Stimulated activated CD8-positive, alpha-beta memory T cell treated with anti-CD3 and anti-CD28 coated beads, Interleukin-12 subunit alpha, Interleukin-12 subunit beta, amount 100 ng/mL, for 1 hour (primary cell): ENCODE measurements around the gene PIANP.

ENCODE experiments used
- DNase-seq: peaks from one replicate; pipeline ENCODE4 v3.0.0-alpha.2; 2020; ENCODE audit warnings: low read depth

Gene PIANP

DNA sequence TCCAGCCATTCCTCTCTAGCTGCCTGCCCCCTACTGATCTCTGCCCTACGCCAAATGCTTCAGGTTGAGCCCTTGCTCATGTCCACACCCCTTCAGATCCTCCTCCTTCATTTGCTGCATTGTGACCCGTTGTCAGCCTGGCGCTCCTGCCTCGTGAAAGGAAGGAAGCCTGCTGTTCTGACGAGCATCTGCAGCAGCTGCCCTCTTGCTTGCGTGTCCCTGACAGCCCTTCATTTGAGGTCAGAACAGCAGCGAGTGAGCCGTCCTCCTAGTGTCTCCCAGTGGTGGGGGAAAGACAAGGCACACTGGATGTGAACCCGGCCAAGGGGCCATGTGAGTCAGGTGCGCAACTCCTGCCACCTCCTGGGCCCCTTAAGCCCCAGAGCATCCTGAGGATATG lies 3.0 kb upstream of the PIANP start:
- DNase-seq = no peak

DNA sequence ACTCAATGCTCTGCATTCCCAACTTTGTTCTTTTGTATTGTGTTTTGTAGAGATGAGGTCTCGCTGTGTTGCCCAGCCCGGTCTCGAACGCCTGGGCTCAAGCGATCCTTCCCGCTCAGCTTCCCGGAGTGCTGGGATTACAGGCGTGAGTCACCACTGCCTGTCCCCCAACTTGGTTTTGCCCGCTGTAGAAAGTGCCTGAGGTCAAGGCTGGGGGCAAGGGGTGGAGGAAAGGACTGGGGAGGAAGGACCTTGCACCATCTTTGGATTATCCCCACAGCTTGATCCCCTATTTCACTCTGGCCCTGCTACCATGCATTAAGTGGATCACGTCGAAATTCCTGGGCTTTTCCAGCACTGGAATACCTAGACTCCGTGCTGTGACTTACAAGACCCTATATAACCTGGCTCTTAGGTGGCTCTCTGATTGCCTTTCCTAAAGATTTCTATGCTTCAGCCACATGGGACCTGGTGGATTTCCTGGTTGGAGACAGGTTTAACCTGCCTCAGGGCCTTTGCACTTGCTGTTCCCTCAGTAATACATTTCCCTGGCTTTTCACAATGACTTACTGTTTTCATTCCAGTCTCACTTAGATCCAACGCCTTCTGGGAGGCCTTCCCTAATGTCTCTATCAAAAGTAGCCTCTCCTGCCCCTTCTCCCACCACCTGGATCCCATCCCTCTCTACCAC lies 608 bp upstream of the PIANP start:
- no peak for DNase-seq

DNA sequence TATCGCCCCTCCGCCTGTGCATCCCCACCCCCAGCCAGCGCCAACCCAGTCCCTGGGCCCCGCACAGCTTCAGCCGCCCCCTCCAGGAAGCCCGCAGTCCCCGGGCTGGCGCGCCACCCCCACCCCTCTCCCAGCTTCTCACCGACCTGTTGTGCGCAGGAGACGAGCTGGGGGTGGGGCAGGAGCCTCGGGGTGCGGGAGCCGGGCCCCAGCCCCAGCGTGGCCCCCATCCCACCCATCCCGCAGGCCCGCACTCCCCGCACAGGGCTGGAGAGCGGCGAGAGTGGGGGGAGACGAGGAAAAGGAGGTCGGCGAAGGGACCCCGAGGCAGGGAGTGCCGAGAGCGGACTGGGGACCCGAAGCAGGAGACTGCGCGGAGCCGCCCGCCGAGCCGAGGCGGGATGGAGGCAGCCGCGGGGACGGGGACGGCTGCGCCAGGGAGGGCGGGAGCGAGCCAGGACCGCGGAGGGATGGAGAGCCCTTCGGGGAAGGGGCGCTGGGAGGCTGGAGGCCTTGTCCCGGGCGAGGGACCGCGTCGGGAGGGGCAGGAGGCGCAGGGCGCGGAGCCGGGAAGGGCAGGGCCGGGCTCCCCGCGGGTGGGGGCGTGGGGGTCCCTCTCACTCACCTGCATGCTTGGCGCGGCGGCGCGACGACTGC lies 498 bp downstream of the PIANP start:
- DNase-seq = no peak

DNA sequence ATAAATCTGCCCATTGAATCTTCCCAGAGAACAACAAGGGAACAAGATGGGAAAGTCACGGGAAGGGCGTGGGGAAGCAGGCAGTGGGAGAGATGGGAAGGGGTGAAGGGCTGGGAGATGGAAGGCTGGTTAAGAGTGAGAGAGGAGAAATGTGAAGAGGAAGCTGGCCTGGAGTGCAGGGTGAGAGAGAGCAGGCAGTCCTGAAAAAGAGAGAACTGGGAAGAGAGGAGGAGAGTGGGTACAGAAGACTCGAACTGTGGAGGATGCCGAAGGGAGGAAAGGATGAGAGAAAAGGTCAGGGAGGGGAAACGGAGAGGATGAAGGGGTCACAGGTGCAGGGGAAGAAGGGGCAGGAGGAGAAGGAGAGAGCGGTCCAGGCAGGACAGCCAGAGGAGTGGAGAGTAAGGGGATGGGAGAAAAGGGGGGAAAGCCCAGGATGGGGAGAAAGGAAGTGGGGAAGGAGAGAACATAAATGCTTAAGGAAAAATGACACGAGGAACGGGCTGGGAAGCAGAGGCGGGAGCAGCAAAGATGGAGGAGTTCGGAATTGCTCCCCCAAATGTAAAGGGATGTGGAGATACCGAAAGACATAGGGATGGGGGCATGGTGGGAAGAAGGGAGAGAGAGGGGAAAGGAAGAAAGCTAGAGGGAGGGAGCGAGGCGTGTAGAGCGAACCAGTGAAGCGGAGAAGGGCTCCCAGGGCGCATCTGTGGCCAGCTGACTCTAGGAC lies 1.2 kb downstream of the PIANP start:
- no peak for DNase-seq

DNA sequence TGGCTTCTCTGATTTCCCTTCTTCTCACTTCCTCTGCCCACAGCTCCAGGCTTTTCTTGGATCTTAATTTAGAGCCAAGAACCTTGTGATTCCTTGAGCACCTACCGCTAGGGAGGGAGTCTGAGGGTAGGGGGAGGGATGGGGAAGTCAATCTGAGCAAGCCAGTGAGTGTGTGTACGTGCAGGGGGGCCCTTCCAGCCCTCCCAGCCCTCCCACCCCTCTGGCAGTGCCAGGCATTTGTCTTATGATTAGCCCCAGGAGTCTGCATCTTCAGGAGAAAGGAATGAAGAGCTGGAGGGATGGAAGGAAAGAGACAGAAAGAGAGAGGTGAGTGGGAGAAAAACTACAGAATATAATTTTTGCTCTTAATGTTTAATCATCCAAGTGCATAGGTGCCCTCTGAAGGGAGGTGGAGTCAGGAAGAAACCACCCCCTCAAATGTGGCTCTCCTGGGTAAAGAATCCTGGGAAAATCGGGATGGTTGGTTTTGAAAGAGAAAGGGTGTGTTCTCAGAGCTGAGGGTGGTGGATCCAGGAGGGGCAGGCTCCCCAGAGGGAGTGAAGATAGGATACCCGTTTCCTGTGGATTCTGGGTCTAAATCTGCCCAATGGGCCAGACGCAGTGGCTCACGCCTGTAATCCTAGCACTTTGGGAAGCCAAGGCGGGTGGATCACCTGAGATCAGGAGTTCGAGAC lies 2.1 kb downstream of the PIANP start:
- no peak for DNase-seq

DNA sequence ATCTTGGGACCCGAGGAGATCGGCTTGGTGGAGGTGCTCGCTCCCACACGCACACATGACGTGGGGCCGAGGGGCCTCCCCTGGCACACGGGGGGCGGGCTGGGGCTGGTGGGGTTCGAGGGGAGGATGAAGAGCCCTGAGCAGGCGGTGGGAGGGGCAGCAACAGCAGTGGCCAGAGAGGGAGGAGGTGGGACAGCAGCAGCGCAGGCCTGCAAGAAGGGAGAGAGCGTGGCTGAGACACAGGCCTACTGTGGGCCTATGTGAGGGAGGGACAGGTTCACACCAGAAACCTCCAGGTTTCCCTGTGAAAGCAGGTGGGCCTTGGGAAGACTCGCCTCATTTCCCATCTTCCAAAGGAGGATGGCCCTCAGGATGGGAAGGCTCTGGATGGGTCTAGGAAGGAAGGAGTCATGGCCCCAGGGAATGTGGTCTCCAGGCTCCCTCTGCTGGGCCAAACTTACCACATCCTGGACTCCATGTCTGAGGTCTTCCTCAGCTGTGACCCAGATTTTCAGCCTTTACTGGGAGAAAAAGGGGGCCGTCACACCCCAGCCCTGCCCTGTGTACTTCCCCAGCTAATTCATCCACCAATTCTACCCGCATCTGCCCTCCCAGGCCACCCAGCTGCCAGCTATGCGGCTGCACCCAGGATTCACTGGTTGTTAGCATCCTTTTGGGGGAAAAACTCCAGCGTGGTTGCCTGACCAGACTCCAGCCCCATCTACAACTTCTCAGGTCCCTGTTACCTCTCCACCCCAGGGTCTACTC lies 2.8 kb downstream of the PIANP start:
- DNase-seq = no peak

DNA sequence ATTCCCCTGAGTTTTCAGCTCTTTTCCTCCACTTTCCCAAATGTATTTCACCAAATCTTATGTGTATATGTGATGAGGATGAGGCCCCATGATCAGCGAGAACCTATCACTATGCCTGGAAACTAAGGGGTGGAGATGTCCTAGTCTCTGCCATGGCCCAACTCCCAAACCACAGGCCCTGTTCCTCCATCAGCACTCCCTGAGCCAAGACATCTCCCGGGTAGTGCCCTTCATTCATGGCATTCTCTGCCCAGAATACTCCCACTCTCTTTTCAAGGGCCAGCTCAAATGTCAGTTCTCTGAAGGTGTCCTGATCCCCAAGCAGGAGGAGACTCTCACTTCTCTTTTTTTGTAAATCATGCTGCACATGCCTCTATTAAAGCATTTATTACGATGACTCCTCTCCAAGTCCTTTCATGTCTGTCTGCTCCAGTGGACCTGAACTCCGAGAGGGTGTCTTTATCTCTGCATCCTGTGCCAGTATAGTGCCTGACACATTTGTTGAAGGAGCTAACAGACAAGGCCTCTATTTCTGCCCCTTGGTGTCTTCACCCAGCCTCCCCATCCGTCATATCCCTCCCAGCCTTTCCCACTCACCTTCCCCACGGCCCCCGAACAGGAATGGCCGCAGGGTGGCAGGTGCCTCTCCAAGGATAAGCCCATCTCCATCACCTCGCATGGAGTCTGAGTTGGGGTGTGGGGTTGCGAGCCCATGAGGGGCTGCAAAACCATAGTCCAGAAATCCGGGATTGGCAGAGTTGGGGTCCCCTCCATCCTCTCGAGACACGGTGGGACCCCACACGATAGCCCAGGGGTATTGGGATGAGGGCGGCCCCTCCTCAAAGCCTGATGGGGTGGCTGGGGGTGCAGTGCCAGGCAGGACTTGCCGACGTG lies 3.7 kb downstream of the PIANP start:
- no peak for DNase-seq

DNA sequence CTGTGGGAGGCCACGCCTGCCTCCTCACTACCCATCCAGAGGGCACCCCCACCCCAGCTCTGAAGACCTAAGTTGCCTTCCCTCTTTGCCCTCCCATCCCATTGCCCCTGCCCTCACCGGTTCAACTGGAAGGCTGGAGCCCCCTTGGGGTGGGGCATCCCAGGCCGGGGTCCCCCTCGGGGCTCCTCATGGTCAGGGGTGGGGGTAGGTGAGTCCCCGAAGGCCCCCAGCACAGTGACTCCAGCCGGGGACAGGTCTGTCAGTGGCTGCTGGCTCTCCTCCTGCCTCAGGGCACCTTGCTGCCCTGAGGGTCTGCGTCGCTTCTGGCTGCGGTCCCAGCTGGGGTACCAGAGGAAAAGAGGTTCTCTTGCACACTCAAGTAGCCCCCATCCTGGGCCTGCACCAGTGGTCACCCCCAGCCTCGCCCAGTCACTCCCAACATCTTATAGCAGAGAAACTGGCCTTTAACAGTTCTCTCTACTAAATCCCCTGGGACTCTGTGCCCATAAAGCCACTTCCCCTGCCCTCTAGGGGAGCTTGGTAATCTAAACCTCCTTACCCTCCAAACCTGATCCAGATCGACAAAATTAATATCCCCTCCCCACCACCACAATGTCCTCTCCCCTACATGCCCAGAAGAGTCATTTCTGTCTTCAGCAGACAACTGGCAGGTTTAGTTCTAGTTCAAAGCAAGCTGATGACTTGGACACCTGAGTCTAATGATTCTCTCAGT lies 5.1 kb downstream of the PIANP start:
- no peak for DNase-seq

DNA sequence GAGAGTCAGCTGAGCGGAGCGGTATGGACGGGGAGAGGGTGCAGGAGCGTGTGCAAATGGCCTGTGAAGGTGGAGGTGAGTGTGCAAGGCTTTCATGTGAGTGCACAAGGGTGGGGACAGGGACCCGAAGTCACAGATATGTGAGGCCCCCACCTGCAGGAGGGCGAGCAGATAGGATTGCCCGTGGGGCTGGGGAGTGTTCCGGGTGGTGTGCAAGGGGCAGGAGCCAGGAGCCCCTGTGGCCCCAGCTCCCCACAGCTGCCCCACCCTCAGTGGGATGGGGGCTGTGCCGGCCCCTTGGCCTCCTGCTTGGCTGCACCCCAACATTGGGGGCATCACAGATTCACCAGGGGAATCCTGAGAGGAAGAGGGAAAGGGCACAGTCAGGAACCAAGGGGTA lies 5.9 kb downstream of the PIANP start:
- DNase-seq = no peak

DNA sequence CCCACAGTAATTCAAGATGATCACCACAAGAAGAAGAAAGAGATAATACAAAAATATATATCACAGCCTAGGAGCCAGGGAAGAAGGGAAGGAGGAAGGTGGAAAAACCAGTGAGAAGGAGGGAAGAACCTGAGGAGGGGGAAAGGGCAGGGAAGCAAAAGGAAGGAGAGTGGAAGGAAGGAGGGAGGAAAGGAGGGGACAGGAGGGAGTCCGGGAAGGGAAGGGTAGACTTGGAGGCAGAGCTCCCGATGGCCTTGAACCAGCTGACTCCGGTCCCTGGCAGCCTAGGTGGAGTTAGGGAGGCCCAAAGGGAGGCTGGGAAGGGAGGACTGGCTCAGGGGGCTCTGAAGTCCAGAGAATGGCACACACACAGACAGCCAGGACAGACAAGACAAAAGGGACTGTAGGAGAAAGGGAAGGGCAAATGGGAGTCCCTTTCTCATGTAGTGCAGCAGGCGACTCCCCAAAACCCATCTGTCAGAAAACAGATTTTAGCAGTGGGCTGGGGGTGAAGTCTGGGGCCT lies 6.7 kb downstream of the PIANP start:
- DNase-seq = no peak

DNA sequence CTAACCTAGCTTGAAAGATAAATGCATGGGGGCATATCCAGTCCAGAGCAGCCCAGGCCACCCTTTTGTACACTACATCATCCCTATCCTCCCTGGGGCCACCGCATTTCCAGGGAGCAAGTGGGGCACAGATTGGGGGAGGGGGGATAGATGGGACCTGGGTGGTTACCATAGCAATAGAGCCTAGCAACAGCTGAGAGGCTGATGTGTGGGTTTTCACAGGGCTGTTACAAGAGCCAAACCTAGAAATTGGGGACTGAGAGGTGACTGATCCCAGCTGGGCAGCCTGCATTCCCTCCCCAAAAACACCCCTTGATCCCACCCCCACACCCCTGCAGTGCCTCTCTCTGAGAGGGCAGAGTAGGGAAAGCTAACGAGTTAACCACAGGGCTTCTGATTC lies 7.7 kb downstream of the PIANP start:
- no peak for DNase-seq

DNA sequence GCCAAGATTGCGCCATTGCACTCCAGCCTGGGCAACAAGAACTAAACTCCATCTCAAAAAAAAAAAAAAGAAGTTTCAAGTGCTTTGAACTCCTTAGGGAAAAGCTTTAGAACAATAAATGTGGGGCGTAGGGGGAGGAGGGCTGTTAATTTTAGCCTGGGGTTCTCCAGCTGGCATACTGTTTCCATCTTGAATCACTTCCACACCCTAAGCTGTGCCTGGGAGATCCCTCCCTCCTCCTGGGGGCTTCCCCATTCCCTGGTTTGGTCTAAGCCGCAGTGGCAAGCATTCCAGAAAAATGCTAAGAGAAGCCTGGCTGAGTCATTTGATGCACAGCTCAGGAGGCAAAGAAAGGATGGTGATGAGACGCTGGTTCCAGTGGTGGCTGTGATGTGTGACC lies 9.1 kb downstream of the PIANP start:
- no peak for DNase-seq

DNA sequence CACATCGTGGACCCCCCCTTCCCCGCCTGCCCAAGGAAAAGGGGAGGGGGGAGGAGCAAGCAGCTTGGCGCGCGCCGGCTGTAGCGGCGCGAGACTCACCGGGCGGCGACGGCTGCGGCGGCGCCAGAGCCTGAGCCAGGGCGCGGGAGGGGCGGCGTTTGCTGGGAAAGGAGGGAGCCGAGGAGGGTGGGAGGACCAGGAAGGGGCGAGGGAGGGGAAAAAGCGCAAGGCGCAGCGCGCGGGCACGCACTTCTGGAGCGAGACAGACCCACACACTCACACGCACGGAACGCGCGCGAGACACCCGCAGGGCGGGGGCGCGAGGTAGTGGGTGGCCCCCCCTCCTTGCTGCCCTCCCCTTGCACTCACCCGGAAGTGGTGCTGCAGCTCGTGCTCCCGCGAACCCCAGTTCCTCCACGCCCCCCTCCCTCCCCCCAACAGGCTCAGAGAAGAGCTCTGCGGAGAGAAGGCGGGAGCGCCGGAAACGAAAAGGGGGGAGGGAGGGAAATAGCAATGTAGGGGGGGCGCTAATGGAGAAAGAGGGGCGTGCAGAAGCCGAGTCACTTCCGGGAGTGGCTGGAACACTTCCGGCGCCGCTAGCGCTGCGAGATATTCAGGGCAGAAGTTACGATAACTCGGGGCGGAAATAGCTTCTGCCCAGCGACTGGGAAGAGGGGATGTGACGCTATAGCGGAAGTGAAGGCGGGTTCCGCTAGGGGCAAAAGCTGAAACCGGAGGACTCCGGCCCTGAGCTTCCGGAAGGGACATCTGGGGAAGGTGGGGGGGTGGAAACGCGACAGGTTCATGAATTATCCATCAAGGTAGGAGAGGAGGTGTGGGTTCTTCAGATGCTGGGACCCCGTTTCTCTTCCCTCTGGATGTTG lies 11.4 kb downstream of the PIANP start, which contains the start of gene ZNF384:
Gene ZNF384, minus strand, starts transcription at position 377 of the 884 bp plus-strand sequence. CDS start 9,855 bp downstream, outside the sequence.
- DNase-seq = peak; percentile 91

DNA sequence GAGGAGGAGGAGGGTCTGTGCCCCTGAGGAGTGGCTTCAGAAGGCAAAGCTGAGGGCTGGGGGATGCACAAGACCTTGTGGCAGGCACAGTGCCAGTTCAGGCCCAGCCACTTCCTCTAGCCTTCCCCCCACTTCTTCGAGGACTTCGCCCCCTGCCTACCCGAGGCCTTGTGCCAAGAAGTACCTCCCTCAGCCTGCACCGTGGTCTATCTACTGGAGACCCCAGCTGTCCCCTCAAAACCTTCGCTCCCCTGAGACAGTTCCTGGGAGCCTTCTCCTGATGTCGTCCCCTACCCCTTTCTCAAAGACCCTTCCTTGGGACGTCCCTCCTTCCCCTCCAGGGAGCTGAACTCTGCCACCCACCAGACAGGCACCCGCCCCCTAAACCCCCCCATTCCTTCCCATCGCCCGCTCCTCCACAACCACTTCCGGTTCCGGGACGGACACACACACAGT lies 12.0 kb downstream of the PIANP start:
- DNase-seq = peak; percentile 70

DNA sequence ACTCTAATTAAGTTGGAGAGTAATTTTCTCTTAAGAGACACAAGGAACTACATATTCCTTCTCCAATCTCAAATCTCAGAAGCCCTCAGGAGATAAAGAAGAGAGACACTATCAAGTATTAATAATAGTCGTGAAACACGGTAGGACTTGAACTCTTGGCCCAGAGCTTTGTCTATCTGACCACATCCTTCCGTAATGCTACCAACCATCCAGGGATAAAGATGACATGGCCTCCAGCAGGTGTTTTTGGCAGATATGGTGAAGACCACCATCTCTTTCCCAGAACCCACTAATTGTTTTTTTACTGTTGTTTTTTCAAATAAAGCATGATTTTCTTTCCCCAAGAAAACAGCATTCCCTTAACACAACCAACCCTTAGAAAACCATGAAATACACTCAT lies 14.8 kb downstream of the PIANP start:
- no peak for DNase-seq

DNA sequence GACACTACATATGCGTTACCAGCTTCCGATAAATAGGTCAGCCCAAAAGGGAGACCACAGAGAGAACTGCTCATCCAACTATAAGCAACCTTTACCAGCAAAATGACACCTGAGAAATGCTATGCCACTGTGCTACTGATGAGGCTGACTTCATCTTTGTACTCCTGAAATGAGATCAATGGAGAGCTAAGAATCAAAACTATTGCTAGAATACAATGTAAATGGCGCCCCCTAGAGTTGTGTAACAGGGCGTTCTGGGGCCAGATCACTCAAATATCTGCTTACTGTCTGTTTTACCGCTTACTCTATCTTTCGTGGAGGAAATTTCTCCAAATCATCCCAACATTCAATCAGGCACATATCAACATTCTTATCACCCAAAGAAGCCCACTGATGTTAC lies 16.0 kb downstream of the PIANP start:
- no peak for DNase-seq

DNA sequence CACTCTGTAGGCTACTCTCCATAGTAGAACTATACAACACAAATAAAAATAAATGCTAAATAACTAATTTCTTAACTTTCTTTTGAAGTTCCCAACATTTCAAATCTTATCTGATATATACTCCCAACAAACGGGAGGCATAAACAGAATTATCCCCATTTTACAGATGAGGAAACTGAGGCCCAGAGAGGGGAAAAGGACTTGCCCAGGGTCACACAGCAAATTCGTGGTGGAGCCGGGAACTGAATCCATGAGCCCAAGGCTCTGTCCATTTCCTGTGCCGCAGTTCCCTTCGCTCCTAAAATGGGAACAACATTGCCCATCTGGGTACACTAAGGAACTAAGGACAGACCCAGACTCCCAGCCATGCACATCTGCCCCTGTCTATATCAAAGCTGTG lies 23.7 kb downstream of the PIANP start:
- DNase-seq = no peak

DNA sequence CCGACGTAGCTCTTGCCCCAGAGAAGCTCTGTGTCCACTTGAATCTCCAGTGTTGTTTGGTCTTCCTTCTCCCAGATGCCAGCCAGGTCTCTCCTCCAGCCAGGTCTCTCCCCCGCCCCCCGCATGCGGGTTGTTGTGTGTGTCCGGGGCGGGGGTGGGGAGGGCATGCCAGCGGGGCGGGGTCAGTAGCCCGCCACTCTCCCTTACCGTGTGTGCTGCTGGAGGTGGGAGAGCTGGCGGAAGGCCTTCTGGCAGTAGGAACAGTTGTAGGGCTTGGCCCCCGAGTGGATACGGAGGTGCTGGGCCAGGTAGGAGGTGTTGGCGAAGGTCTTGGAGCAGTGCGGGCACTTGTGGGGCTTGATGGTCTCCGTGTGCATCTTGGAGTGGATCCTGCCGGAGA lies 28.5 kb downstream of the PIANP start:
- no peak for DNase-seq
